Mucosa of rectum (tissue), 2 donors: ENCODE data around the gene UGT1A5.

Experiments used
- H3K27ac ChIP-seq, 2 donors: one replicate each; pipeline ENCODE4 v1.7.0; 2013; ENCODE audit warnings: inconsistent platforms in 2 of 2, low read depth in 2 of 2, low read length in 2 of 2
- H3K27me3 ChIP-seq, 2 donors: one replicate each; pipeline ENCODE4 v1.7.0; 2013; ENCODE audit warnings: low read length in 2 of 2; ENCODE audit not compliant: control insufficient read depth in 2 of 2, insufficient read depth in 2 of 2
- H3K36me3 ChIP-seq, 2 donors: one replicate each; pipeline ENCODE4 v1.7.0; 2013; ENCODE audit warnings: low read length in 2 of 2; ENCODE audit not compliant: control insufficient read depth in 2 of 2, insufficient read depth in 2 of 2
- H3K4me1 ChIP-seq, 2 donors: one replicate each; pipeline ENCODE4 v1.7.0; 2013; ENCODE audit warnings: low read length in 2 of 2, mild to moderate bottlenecking in 1 of 2; ENCODE audit not compliant: control insufficient read depth in 2 of 2, insufficient read depth in 2 of 2
- H3K4me3 ChIP-seq, 2 donors: one replicate each; pipeline ENCODE4 v1.7.0; 2013; ENCODE audit warnings: low read length in 2 of 2
- H3K9ac ChIP-seq, 2 donors: one replicate each; pipeline ENCODE4 v1.7.0; 2013; ENCODE audit warnings: low read length in 2 of 2, low read depth in 1 of 2, mild to moderate bottlenecking in 1 of 2
- H3K9me3 ChIP-seq, 2 donors: one replicate each; pipeline ENCODE4 v1.7.0; 2013; ENCODE audit warnings: low read length in 2 of 2; ENCODE audit not compliant: control insufficient read depth in 2 of 2
- donor health status: healthy.
- donor health status: Normal muscosa, but diverticular disease.

UGT1A5 gene

GRCh38 chr2:233773854-233774253 is 61.1 kb downstream of the UGT1A5 start:
- Histone ChIP-seq H3K9ac (no peak overlapping the region), H3K36me3 (peaks cover 8 to 12% of the 10 kb centered on the region in 2 donors), H3K4me3 (no peak overlapping the region), H3K27ac (no peak overlapping the region), H3K4me1 (no peaks in the 10 kb centered on the region), H3K9me3 (no peaks in the 10 kb centered on the region), H3K27me3 (no peaks in the 10 kb centered on the region)

- no peaks in the 10 kb centered on the region for H3K27me3 ChIP-seq
- no peaks in the 10 kb centered on the region for H3K4me1 ChIP-seq
- H3K36me3 ChIP-seq: peaks cover 5% of the 10 kb centered on the region in 2 donors
- H3K27ac ChIP-seq: no peak overlapping the region
- H3K9me3 ChIP-seq: peaks cover 0 to 2% of the 10 kb centered on the region in 2 donors
- no peak overlapping the region for H3K9ac ChIP-seq
- H3K4me3 ChIP-seq: no peak overlapping the region
Measured at GRCh38 chr2:233775414-233775813, 62.7 kb downstream of the UGT1A5 start.

- Histone ChIP-seq H3K27me3 (no peaks in the 10 kb centered on the region), H3K9me3 (peaks cover 0 to 2% of the 10 kb centered on the region in 2 donors), H3K4me3 (no peak within 1 kb of the TSS), H3K27ac (no peak within 1 kb of the TSS), H3K4me1 (no peaks in the 10 kb centered on the region), H3K36me3 (no peaks in the 10 kb centered on the region), H3K9ac (no peak within 1 kb of the TSS)
Measured at GRCh38 chr2:233778030-233778429, 65.3 kb downstream of the UGT1A5 start, which contains the start of gene MROH2A. MROH2A (plus strand) TSS chr2:233778330; CDS start chr2:233779359, 1,029 bp downstream.

- Histone ChIP-seq H3K4me3 (no peak overlapping the region), H3K4me1 (no peaks in the 10 kb centered on the region), H3K27ac (no peak overlapping the region), H3K27me3 (no peaks in the 10 kb centered on the region), H3K9ac (no peak overlapping the region), H3K9me3 (peaks cover 0 to 2% of the 10 kb centered on the region in 2 donors), H3K36me3 (no peaks in the 10 kb centered on the region)
Measured at GRCh38 chr2:233779722-233780121, 67.0 kb downstream of the UGT1A5 start.

GRCh38 chr2:233780771-233781170 is 68.1 kb downstream of the UGT1A5 start:
- Histone ChIP-seq H3K4me3 (no peak overlapping the region), H3K36me3 (no peaks in the 10 kb centered on the region), H3K27me3 (no peaks in the 10 kb centered on the region), H3K9me3 (peaks cover 0 to 2% of the 10 kb centered on the region in 2 donors), H3K27ac (no peak overlapping the region), H3K9ac (no peak overlapping the region), H3K4me1 (no peaks in the 10 kb centered on the region)

- Histone ChIP-seq H3K27me3 (peaks cover 0 to 3% of the 10 kb centered on the region in 2 donors), H3K9ac (no peak overlapping the region), H3K4me1 (no peaks in the 10 kb centered on the region), H3K27ac (no peak overlapping the region), H3K9me3 (no peaks in the 10 kb centered on the region), H3K4me3 (no peak overlapping the region), H3K36me3 (no peaks in the 10 kb centered on the region)
Measured at GRCh38 chr2:233789554-233789953, 76.8 kb downstream of the UGT1A5 start.

- Histone ChIP-seq H3K9ac (no peak overlapping the region), H3K4me3 (no peak overlapping the region), H3K36me3 (no peaks in the 10 kb centered on the region), H3K9me3 (no peaks in the 10 kb centered on the region), H3K4me1 (no peaks in the 10 kb centered on the region), H3K27me3 (peaks cover 0 to 3% of the 10 kb centered on the region in 2 donors), H3K27ac (no peak overlapping the region)
Measured at GRCh38 chr2:233791151-233791882, 78.6 kb downstream of the UGT1A5 start.

GRCh38 chr2:233791883-233792329 is 79.2 kb downstream of the UGT1A5 start:
- no peak overlapping the region for H3K9ac ChIP-seq
- H3K27ac ChIP-seq: no peak overlapping the region
- H3K9me3 ChIP-seq: no peaks in the 10 kb centered on the region
- H3K4me3 ChIP-seq: no peak overlapping the region
- H3K27me3 ChIP-seq: peaks cover 0 to 3% of the 10 kb centered on the region in 2 donors
- no peaks in the 10 kb centered on the region for H3K36me3 ChIP-seq
- H3K4me1 ChIP-seq: no peaks in the 10 kb centered on the region

- Histone ChIP-seq H3K4me3 (no peak overlapping the region), H3K36me3 (no peaks in the 10 kb centered on the region), H3K4me1 (no peaks in the 10 kb centered on the region), H3K27me3 (peaks cover 0 to 3% of the 10 kb centered on the region in 2 donors), H3K9ac (no peak overlapping the region), H3K27ac (no peak overlapping the region), H3K9me3 (no peaks in the 10 kb centered on the region)
Measured at GRCh38 chr2:233792720-233793119, 80.0 kb downstream of the UGT1A5 start.

GRCh38 chr2:233793465-233794127 is 80.9 kb downstream of the UGT1A5 start:
- Histone ChIP-seq H3K9me3 (no peaks in the 10 kb centered on the region), H3K27me3 (peaks cover 0 to 3% of the 10 kb centered on the region in 2 donors), H3K4me1 (no peaks in the 10 kb centered on the region), H3K27ac (no peak overlapping the region), H3K36me3 (no peaks in the 10 kb centered on the region), H3K9ac (no peak overlapping the region), H3K4me3 (no peak overlapping the region)
